GM19023 (cell line): ENCODE data around the gene PCDHB11.
"Not testable (repeated sequence)": the region's sequence is repeated elsewhere in the genome, so short reads cannot be mapped to it uniquely, and the experiment has no call there.

Experiments
- ATAC-seq: cut with Tn5 transposase; IDR thresholded peaks from one replicate; pipeline ENCODE4 v1.9.1; 2021; ENCODE audit warnings: mild to moderate bottlenecking, moderate library complexity; ENCODE audit not compliant: unreplicated experiment

The PCDHB11 gene

DNA sequence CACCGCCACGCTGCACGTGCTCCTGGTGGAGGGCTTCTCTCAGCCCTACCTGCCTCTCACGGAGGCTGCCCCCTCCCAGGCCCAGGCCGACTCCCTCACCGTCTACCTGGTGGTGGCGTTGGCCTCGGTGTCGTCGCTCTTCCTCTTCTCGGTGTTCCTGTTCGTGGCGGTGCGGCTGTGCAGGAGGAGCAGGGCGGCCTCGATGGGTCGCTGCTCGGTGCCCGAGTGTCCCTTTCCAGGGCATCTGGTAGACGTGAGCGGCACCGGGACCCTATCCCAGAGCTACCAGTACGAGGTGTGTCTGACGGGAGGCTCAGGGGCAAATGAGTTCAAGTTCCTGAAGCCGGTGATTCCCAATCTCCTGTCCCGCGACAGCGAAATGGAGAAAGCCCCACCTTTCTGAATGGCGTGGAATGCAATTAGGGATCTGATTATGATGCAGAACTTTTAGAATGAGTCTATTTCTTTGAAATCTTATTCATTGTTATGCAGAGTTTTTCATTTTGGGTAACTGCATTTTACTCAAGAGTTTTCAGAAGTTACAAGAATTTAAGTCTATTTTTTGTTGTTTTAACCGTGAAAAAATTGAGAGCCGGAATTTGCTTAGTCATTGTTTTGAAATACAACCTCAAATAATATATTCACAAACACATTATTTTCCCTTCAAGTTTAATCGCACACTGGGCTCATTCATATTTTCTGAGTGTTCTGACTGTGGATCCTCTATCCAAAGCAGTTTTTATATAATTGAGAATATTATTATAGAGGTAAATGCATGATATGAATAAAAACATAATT lies 37.3 kb downstream of the PCDHB11 start:
- ATAC-seq = no peak

GRCh38 chr5:141241496-141241895 lies 42.1 kb downstream of the PCDHB11 start:
- ATAC-seq = no peak

DNA sequence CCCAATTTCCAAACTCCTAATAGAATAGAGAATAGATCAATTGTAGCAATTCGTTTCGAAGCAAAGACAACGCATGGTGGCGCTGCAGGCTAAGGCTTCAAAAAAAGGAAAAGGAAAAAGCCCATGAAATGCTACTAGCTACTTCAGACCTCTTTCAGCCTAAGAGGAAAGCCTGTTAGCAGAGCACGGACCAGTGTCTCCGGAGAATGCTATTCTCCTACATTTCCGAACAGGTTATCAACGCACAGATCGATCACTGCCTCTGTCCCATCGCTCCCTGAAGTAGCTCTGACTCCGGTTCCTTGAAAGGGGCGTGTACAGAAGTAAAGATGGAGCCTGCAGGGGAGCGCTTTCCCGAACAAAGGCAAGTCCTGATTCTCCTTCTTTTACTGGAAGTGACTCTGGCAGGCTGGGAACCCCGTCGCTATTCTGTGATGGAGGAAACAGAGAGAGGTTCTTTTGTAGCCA lies 45.9 kb downstream of the PCDHB11 start, which contains the start of gene PCDHB15:
PCDHB15 (plus strand) TSS at position 146 of the 468 bp plus-strand sequence; CDS start at position 330, 184 bp downstream.
- no peak for ATAC-seq

- not testable (repeated sequence) for ATAC-seq
These were observed 47.5 kb downstream of the PCDHB11 start for GRCh38 chr5:141246971-141247370.

- not testable (repeated sequence) for ATAC-seq
These were observed 48.0 kb downstream of the PCDHB11 start for GRCh38 chr5:141247434-141247833.

DNA sequence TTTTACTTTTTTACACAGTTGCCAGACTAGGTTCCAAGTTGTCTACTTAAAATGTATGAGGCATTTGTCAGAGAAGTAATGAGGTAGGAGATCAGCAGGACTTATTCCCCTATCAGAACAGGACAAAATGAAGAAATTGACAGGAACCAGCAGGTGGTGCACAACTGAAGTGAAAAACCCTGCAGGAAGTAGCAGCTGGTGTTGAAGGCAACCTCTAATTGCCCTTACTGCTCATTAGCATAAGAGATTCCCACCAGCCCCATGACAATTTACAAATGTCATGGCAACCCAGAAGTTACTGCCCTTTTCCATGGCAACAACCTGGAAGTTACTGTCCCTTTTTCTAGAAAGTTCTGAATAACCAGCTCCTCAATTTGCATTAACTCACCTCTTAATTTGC lies 51.1 kb downstream of the PCDHB11 start:
- ATAC-seq = no peak
